HG02885 (cell line): ENCODE data around the gene IQSEC1.

Experiments used
- ATAC-seq: cut with Tn5 transposase; IDR thresholded peaks from one replicate; pipeline ENCODE4 v1.9.1; 2021; ENCODE audit warnings: mild to moderate bottlenecking; ENCODE audit not compliant: unreplicated experiment, poor library complexity

The IQSEC1 gene

GRCh38 chr3:12991861-12992281 is 81.4 kb downstream of the IQSEC1 start:
- no peak for ATAC-seq

GRCh38 chr3:12991481-12991837 is 81.8 kb downstream of the IQSEC1 start:
- ATAC-seq, result no peak

GRCh38 chr3:12990781-12991480 is 82.3 kb downstream of the IQSEC1 start:
- ATAC-seq, result no peak

GRCh38 chr3:12990306-12990705 is 82.9 kb downstream of the IQSEC1 start:
- ATAC-seq, result no peak

GRCh38 chr3:12988728-12989454 is 84.3 kb downstream of the IQSEC1 start:
- ATAC-seq, result no peak

GRCh38 chr3:12987602-12988001 is 85.6 kb downstream of the IQSEC1 start:
- ATAC-seq, result no peak

- ATAC-seq, result no peak
These were observed 86.2 kb downstream of the IQSEC1 start for GRCh38 chr3:12986986-12987385.

- ATAC-seq, result no peak
These were observed 86.7 kb downstream of the IQSEC1 start for GRCh38 chr3:12986521-12986920.

GRCh38 chr3:12986031-12986430 is 87.2 kb downstream of the IQSEC1 start:
- no peak for ATAC-seq

- ATAC-seq, result no peak
These were observed 88.1 kb downstream of the IQSEC1 start for GRCh38 chr3:12985148-12985547.

GRCh38 chr3:12984023-12984823 is 89.0 kb downstream of the IQSEC1 start:
- ATAC-seq, result peak; percentile 70

GRCh38 chr3:12983319-12983718 is 89.9 kb downstream of the IQSEC1 start:
- ATAC-seq, result no peak

- no peak for ATAC-seq
These were observed 90.6 kb downstream of the IQSEC1 start for GRCh38 chr3:12982619-12983101.

- ATAC-seq, result no peak
These were observed 91.6 kb downstream of the IQSEC1 start for GRCh38 chr3:12981306-12982275.

- ATAC-seq, result no peak
These were observed 92.5 kb downstream of the IQSEC1 start for GRCh38 chr3:12980596-12981290.

GRCh38 chr3:12979947-12980487 is 93.2 kb downstream of the IQSEC1 start:
- ATAC-seq, result no peak

GRCh38 chr3:12979151-12979946 is 93.9 kb downstream of the IQSEC1 start:
- ATAC-seq, result no peak

GRCh38 chr3:12978682-12979081 is 94.5 kb downstream of the IQSEC1 start:
- no peak for ATAC-seq
